Erythroblast (primary cell): Measurements from ENCODE around the gene ELF2.
A peak's percentile ranks its signal among the peaks of the same experiment; 100 is the strongest.
"Not testable (repeated sequence)": the region's sequence is repeated elsewhere in the genome, so short reads cannot be mapped to it uniquely, and the experiment has no call there.

Experiments used
- DNase-seq, 2 experiments: peaks; one replicate each; lab custom pipeline; 2025; lab: John Stamatoyannopoulos, UW
- GATA1 ChIP-seq: IDR thresholded peaks from 2 replicates; pipeline ENCODE4 v1.6.1; 2011; ENCODE audit warnings: low read depth, mild to moderate bottlenecking, control low read depth, low read length, moderate library complexity
- POLR2A ChIP-seq: IDR thresholded peaks from 2 replicates; pipeline ENCODE4 v1.6.1; 2011; ENCODE audit warnings: mild to moderate bottlenecking, low read length

ELF2 gene

GRCh38 chr4:139099366-139099982 lies 77.5 kb downstream of the ELF2 start:
- no peak for TF ChIP-seq GATA1
- no peak for TF ChIP-seq POLR2A
- peak; percentile 87 to 94 for DNase-seq

- no peak for DNase-seq
- TF ChIP-seq GATA1: no peak
- TF ChIP-seq POLR2A: no peak
These were observed 84.7 kb downstream of the ELF2 start for GRCh38 chr4:139092271-139092670.

GRCh38 chr4:139085141-139085540 lies 91.9 kb downstream of the ELF2 start:
- DNase-seq: peak; percentile 42 to 51
- TF ChIP-seq POLR2A (no peak), GATA1 (no peak)

- peak in 1 of 2 experiments; percentile 65 for DNase-seq
- TF ChIP-seq GATA1 (no peak), POLR2A (no peak)
These were observed 92.3 kb downstream of the ELF2 start for GRCh38 chr4:139084804-139085093.

GRCh38 chr4:139083956-139084803 lies 92.8 kb downstream of the ELF2 start:
- peak; percentile 94 to 95 for DNase-seq
- TF ChIP-seq POLR2A (peak; percentile 69), GATA1 (no peak)

- peak; percentile 82 to 84 for DNase-seq
- no peak for TF ChIP-seq POLR2A
- TF ChIP-seq GATA1: no peak
These were observed 93.4 kb downstream of the ELF2 start for GRCh38 chr4:139083607-139083955.

GRCh38 chr4:139082750-139083606 lies 94.0 kb downstream of the ELF2 start:
- TF ChIP-seq GATA1 (no peak), POLR2A (peak; percentile 65)
- DNase-seq: peak; percentile 96 to 97

GRCh38 chr4:139078926-139079325 lies 98.1 kb downstream of the ELF2 start:
- TF ChIP-seq POLR2A (no peak), GATA1 (no peak)

GRCh38 chr4:139077567-139078355 lies 99.3 kb downstream of the ELF2 start:
- TF ChIP-seq POLR2A: no peak
- no peak for TF ChIP-seq GATA1
- no peak for DNase-seq

More at GRCh38 chr4:139078926-139079325, 98.1 kb downstream of the ELF2 start:
- DNase-seq: no peak

- TF ChIP-seq GATA1 (no peak), POLR2A (no peak)
- DNase-seq: no peak
These were observed 100.8 kb downstream of the ELF2 start for GRCh38 chr4:139076016-139076744.

GRCh38 chr4:139060591-139060990 lies 116.4 kb downstream of the ELF2 start:
- DNase-seq: peak; percentile 38 to 61
- TF ChIP-seq POLR2A: no peak
- no peak for TF ChIP-seq GATA1

GRCh38 chr4:139059026-139059425 lies 118.0 kb downstream of the ELF2 start:
- DNase-seq: not testable (repeated sequence)

- DNase-seq: no peak
- TF ChIP-seq GATA1 (no peak), POLR2A (no peak)
These were observed 122.1 kb downstream of the ELF2 start for GRCh38 chr4:139054791-139055505.
